Measurements from ENCODE around the gene RMND5B. TPM values are rescaled to one million over a fixed set of nuclear protein-coding genes. Genes with fewer than 3 reads are reported as not detected.

RMND5B gene
- total RNA-seq, 2 experiments from 2014 or later = 3.7 to 5.6 TPM

GRCh38 chr5:178149199-178149932 is 18.6 kb downstream of the RMND5B start:
- no peak overlapping the region for H3K27ac Mint-ChIP-seq
- CTCF ChIA-PET = interaction anchor here (0.7 to 10.6 kb wide), 6 partner anchors 8 to 74 kb away, joined by 3 to 148 read pairs (median 4); no protein-coding TSS in a partner anchor
- peaks cover 30% of the 10 kb centered on the region for H3K36me3 Mint-ChIP-seq
- H3K4me1 Mint-ChIP-seq = peaks cover 48% of the 10 kb centered on the region
- ATAC-seq = no peak
- no peaks in the 10 kb centered on the region for H3K9me3 Mint-ChIP-seq (ENCODE audit: low read depth)
- H3K27me3 Mint-ChIP-seq = no peaks in the 10 kb centered on the region
- no peak for DNase-seq
- no peak overlapping the region for H3K4me3 Mint-ChIP-seq

DNA sequence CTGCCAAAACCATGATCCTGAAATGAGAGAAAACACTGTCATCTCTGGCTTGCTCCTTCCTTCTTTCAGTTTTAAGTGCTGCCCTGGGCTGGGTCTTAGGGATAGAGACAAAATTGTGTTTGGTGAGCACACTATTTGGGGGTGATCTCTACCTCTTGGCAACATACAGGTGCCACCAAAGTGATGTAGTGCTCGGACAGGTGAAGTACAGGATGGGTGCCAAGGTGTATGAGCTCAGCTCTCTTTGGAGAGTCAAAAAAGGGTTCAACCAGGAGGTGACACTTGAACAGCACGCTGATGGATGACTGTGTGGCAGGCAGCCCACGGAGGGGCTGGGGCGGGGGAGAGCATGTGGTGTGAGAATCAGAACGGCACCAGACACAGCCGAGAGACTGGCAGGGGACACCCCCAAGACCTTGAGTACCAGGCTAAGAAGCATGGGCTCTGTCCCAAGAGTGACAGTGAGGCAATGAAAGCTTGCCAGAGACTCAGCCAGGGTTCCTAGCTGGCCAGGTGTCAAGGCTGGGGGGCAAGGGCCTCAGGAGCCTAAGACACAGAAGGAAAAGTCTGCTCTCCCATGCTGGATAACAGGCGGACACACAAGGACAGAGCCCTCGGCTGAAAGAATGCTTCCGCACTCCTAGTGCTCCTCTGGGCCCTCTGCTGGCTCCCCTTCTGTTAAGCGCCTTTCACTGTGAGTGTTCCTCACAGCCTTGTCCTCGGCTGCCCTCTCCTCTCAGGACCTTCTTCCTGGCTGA is 20.3 kb downstream of the RMND5B start:
- Mint-ChIP-seq H3K4me3 (no peak overlapping the region), H3K27me3 (no peaks in the 10 kb centered on the region), H3K36me3 (peaks cover 30% of the 10 kb centered on the region), H3K4me1 (peaks cover 50% of the 10 kb centered on the region), H3K27ac (no peak overlapping the region), H3K9me3 (ENCODE audit: low read depth) (no peaks in the 10 kb centered on the region)
- ATAC-seq = no peak
- CTCF ChIA-PET = interaction anchor here (2.5 to 10.6 kb wide), 2 partner anchors 30 to 76 kb away, joined by 11 to 148 read pairs; no protein-coding TSS in a partner anchor
- no peak for DNase-seq

- Mint-ChIP-seq H3K9me3 (ENCODE audit: low read depth) (no peaks in the 10 kb centered on the region), H3K27me3 (no peaks in the 10 kb centered on the region)
Measured at GRCh38 chr5:178152491-178153444, 22.0 kb downstream of the RMND5B start.

DNA sequence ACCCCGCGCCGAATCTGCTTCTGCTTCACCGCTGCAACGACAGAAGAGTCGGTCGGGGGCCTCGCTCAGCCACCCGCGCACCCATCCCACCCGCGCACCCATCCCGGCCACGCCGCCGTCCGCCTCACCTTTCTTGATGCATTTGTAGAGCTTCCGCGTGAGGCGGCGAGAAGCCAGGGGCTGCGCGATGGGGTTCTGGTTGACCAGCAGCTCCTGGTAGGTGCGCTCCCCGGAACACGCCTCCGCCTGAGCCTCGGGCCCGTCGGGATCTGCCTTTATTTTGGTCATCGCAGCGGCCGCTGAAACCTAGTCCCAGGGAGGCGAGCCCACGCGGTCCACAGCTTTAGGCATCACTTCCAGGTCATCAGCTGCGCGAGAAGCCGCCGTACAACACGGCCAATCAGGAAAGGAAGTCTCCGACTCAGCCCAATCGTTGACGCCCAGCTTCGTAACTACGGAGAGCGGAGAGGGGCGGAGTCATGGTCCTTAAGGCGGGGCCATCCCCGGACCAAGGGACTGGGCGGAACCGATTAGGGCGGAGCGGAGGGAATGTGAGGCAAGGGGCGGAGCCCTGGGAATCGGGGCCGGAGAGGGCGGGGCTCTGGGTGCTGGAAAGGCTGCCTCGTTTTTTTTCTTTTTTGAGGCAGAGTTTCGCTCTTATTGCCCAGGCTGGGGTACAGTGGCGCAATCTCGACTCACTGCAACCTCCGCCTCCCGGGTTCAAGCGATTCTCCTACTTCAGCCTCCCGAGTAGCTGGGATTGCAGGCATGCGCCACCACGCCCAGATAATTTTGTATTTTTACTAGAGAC is 22.9 kb downstream of the RMND5B start, which contains the start of gene NHP2:
Gene NHP2 (minus strand): TSS at position 356 of the 811 bp plus-strand sequence. CDS start 68 bp downstream, at position 288.
- Mint-ChIP-seq H3K4me1 (peaks cover 40% of the 10 kb centered on the region), H3K9me3 (ENCODE audit: low read depth) (no peaks in the 10 kb centered on the region), H3K27me3 (no peaks in the 10 kb centered on the region), H3K27ac (peak within 1 kb of the TSS; percentile 87), H3K36me3 (peaks cover 24% of the 10 kb centered on the region), H3K4me3 (peak within 1 kb of the TSS; percentile 97)
- CTCF ChIA-PET = interaction anchor here (1.0 to 10.6 kb wide), 9 partner anchors 9 to 91 kb away, joined by 3 to 148 read pairs (median 6); no protein-coding TSS in a partner anchor
- ATAC-seq (peak; percentile 100), DNase-seq (peak; percentile 99)

More at GRCh38 chr5:178152491-178153444, 22.0 kb downstream of the RMND5B start:
- Mint-ChIP-seq H3K4me1 (peaks cover 44% of the 10 kb centered on the region), H3K36me3 (peaks cover 29% of the 10 kb centered on the region), H3K4me3 (peak overlapping the region; percentile 97), H3K27ac (peak overlapping the region; percentile 87)
- ATAC-seq (no peak), DNase-seq (no peak)
- CTCF ChIA-PET = interaction anchor here (0.9 to 10.6 kb wide), 10 partner anchors 8 to 90 kb away, joined by 3 to 148 read pairs (median 5); no protein-coding TSS in a partner anchor

- H3K27me3 Mint-ChIP-seq = no peaks in the 10 kb centered on the region
- H3K4me1 Mint-ChIP-seq = peaks cover 30% of the 10 kb centered on the region
- no peak overlapping the region for H3K4me3 Mint-ChIP-seq
- no peak for DNase-seq
- CTCF ChIA-PET = interaction anchor here (4.3 kb wide), 1 partner anchor 79 kb away, joined by 29 read pairs; no protein-coding TSS in a partner anchor
- peaks cover 17% of the 10 kb centered on the region for H3K36me3 Mint-ChIP-seq
- no peaks in the 10 kb centered on the region for H3K9me3 Mint-ChIP-seq (ENCODE audit: low read depth)
- no peak overlapping the region for H3K27ac Mint-ChIP-seq
- ATAC-seq = no peak
Measured at GRCh38 chr5:178155065-178155464, 24.3 kb downstream of the RMND5B start.

DNA sequence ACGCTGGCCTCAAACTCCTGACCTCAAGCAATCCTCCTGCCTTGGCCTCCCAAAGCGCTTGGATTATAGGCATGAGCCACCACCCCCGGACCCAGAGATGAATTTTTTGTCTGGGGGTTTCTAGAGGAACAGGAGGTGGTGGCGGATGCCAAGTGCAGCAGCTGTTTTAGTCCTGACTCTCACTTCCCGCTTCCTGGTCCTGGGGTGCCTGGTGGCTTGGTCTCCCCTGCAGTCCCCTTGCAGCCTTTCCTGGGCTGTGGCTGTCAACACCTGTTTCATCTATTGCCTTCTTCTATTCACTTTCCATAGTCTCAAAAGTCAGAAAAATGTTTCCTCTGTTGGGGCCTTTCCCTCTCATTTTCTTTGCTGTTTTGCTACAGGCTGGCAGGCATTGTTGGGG is 29.4 kb downstream of the RMND5B start:
- H3K4me3 Mint-ChIP-seq = no peak overlapping the region
- CTCF ChIA-PET = no interaction called here
- peaks cover 8% of the 10 kb centered on the region for H3K4me1 Mint-ChIP-seq
- H3K27ac Mint-ChIP-seq = no peak overlapping the region
- no peaks in the 10 kb centered on the region for H3K9me3 Mint-ChIP-seq (ENCODE audit: low read depth)
- no peak for DNase-seq
- H3K36me3 Mint-ChIP-seq = no peaks in the 10 kb centered on the region
- no peak for ATAC-seq
- peaks cover 23% of the 10 kb centered on the region for H3K27me3 Mint-ChIP-seq

DNA sequence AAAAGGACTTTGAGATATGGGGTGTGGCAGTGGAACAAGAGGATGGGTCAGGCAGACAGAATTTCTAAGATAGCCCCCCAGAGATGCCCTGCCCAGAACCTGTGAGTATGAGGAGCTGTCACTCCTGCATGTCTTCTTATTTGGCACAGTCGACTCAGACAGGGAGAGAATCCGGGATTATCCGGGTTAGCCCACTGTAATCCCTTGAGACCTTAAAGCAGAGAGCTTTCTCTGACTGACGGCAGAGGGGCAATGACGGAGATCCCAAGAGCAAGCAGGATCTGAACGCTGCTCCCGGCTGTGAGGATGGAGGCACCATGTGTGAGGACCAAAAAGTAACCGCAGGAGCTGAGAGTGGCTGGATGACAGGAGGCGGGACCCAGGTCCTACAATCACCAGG is 31.7 kb downstream of the RMND5B start:
- Mint-ChIP-seq H3K27me3 (peaks cover 26% of the 10 kb centered on the region), H3K9me3 (ENCODE audit: low read depth) (no peaks in the 10 kb centered on the region), H3K4me1 (peaks cover 8% of the 10 kb centered on the region), H3K36me3 (no peaks in the 10 kb centered on the region), H3K27ac (no peak overlapping the region), H3K4me3 (no peak overlapping the region)
- CTCF ChIA-PET = interaction anchor here (0.6 to 3.3 kb wide), 8 partner anchors 9 to 1769 kb away, joined by 3 to 29 read pairs (median 3); partner anchors contain the start of gene NHP2
- DNase-seq (no peak), ATAC-seq (no peak)

DNA sequence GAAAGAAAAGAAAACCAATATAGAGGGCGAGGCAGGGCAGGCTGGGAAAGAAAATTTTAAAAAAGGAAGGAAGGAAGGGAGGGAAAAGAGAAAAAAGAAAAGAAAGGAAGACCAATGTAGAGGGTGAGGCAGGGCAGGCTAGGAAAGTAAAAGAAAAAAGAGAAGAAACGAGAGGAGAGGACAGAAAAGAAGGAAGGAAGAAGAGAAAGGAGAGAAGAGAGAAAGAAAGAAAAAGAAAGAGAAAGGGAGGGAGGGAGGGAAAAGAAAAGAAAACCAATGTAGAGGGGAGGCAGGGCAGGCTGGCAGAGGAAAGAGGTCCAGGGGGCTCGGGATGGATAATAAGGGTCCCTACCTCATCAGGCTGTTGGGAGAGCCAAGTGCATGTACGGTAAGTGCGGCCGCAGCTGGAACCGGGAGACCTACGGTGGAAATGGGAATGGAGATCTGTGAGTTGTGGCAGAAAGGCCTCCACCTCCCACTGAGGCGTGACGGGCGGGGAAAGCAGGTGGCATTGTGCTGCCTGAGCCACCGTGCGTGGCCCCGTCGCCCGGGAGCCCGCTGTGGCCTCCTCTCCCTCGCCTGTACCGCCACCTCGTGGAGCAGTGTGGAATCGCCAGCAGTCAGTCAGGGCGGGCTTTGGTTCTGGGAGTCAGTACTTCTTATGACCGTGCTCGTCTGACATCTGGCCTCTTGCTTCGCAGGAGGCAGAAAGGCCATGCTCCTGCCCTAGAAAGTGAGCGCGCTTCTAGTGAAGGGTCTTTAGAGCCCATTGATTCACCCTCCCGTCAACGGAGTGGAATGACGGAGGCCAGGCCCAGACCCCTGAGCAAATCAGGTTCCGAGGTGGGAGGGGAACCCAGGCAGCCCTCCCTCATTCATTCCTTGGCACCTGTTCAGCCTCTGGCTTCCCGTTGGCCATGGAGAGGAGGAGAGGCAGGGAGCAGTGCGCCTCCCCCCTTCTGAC is 33.2 kb downstream of the RMND5B start:
- Mint-ChIP-seq H3K9me3 (ENCODE audit: low read depth) (no peaks in the 10 kb centered on the region), H3K4me3 (peak overlapping the region; percentile 5), H3K27me3 (peaks cover 29% of the 10 kb centered on the region), H3K27ac (no peak overlapping the region), H3K36me3 (no peaks in the 10 kb centered on the region), H3K4me1 (peaks cover 8% of the 10 kb centered on the region)
- ATAC-seq (peak; percentile 99), DNase-seq (peak; percentile 92)
- CTCF ChIA-PET = interaction anchor here (0.7 to 3.3 kb wide), 8 partner anchors 11 to 101 kb away, joined by 3 to 29 read pairs (median 5); partner anchors contain the start of gene NHP2

DNA sequence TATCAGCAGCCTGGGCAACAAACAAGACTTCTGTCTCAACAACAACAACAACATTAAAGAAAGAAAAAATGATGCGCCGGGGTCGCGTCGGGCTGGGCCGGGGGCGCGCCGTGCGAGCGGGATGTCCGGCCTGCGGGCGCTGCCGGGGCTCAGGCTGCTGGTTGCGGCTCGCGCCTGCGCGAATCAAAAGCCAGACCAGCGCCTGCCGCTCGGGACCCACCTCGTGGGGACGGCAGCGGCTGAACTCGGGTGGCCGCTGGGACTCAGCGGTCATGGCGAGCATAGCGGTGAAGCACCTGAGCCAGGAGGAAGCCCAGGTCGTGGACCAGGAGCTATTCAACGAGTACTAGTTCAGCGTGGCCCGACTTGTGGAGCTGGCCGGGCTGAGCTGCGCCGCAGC is 34.8 kb downstream of the RMND5B start:
- no peaks in the 10 kb centered on the region for H3K9me3 Mint-ChIP-seq (ENCODE audit: low read depth)
- CTCF ChIA-PET = interaction anchor here (0.9 to 6.0 kb wide), 2 partner anchors 17 to 90 kb away, joined by 3 to 34 read pairs; no protein-coding TSS in a partner anchor
- no peak overlapping the region for H3K27ac Mint-ChIP-seq
- H3K27me3 Mint-ChIP-seq = peaks cover 31% of the 10 kb centered on the region
- ATAC-seq (no peak), DNase-seq (no peak)
- no peak overlapping the region for H3K4me3 Mint-ChIP-seq
- peaks cover 8% of the 10 kb centered on the region for H3K4me1 Mint-ChIP-seq
- H3K36me3 Mint-ChIP-seq = no peaks in the 10 kb centered on the region

DNA sequence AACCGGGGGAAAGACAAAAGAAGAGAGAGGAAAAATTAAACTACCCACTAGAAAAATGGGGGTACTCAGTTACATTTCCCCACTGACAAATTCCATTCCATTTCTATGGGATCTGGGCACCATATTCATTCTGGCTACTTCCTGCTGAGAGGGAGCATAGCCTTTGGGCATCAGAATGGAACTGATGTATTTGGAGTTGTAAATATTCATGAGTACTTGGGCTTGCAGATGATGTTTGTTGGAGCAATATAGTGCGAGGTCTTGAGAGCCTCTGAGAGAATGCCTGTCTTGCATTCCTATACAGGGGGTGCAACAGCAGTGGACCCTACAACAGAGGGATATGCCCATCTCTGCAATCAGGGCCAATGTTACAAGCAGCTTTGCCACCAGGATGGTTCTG is 39.6 kb downstream of the RMND5B start:
- ATAC-seq = no peak
- H3K27ac Mint-ChIP-seq = no peak overlapping the region
- CTCF ChIA-PET = interaction anchor here (6.0 kb wide), 1 partner anchor 95 kb away, joined by 34 read pairs; no protein-coding TSS in a partner anchor
- H3K4me1 Mint-ChIP-seq = no peaks in the 10 kb centered on the region
- H3K9me3 Mint-ChIP-seq (ENCODE audit: low read depth) = no peaks in the 10 kb centered on the region
- no peaks in the 10 kb centered on the region for H3K36me3 Mint-ChIP-seq
- no peak overlapping the region for H3K4me3 Mint-ChIP-seq
- peaks cover 8% of the 10 kb centered on the region for H3K27me3 Mint-ChIP-seq
- DNase-seq = no peak

GRCh38 chr5:178174456-178174855 is 43.6 kb downstream of the RMND5B start:
- Mint-ChIP-seq H3K4me3 (no peak overlapping the region), H3K36me3 (no peaks in the 10 kb centered on the region), H3K27ac (no peak overlapping the region), H3K27me3 (peaks cover 4% of the 10 kb centered on the region), H3K9me3 (ENCODE audit: low read depth) (no peaks in the 10 kb centered on the region), H3K4me1 (no peaks in the 10 kb centered on the region)
- CTCF ChIA-PET = no interaction called here
- ATAC-seq (no peak), DNase-seq (no peak)

All from activated CD8-positive, alpha-beta memory T cell treated with anti-CD3 and anti-CD28 coated beads, Interleukin-2, amount 10 ng/mL, durations not matched to agents 7 days and 5 days (primary cell).